Astrocyte (in vitro differentiated cells and primary cell): ENCODE measurements around the gene HOGA1.

ENCODE experiments used
- EZH2 ChIP-seq: IDR thresholded peaks from 2 replicates; pipeline ENCODE4 v1.6.1; 2012; ENCODE audit warnings: mild to moderate bottlenecking, low read length, inconsistent platforms; ENCODE audit not compliant: insufficient read depth
- TF ChIP-seq, protein P1 (sequence below): IDR thresholded peaks from 2 replicates; pipeline ENCODE4 v1.5.1; 2011; ENCODE audit warnings: low read depth, mild to moderate bottlenecking, inconsistent platforms, low read length, moderate library complexity; ENCODE audit not compliant: insufficient read depth

DNA sequence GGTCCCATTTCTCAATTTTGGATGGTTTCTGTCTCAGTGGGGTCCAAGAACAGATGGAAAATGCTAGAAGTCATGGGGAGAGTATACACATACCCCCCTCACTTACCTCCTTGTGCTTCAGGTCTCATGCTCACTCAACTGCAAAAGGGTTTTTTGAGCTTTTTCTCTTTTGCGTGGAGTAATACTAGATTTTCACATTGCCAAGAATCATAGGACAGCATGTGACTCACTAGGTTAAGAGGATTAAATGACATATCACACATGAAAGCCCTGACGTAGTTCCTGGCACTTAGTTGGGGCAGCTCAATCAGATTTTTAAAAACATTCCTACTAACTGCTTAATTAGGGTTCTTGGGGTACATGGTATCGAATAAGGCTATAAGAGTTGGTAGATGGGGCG lies 60.7 kb downstream of the HOGA1 start:
- TF ChIP-seq, protein P1, sequence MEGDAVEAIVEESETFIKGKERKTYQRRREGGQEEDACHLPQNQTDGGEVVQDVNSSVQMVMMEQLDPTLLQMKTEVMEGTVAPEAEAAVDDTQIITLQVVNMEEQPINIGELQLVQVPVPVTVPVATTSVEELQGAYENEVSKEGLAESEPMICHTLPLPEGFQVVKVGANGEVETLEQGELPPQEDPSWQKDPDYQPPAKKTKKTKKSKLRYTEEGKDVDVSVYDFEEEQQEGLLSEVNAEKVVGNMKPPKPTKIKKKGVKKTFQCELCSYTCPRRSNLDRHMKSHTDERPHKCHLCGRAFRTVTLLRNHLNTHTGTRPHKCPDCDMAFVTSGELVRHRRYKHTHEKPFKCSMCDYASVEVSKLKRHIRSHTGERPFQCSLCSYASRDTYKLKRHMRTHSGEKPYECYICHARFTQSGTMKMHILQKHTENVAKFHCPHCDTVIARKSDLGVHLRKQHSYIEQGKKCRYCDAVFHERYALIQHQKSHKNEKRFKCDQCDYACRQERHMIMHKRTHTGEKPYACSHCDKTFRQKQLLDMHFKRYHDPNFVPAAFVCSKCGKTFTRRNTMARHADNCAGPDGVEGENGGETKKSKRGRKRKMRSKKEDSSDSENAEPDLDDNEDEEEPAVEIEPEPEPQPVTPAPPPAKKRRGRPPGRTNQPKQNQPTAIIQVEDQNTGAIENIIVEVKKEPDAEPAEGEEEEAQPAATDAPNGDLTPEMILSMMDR, result no peak
- TF ChIP-seq EZH2, result no peak
